Purkinje cell (primary cell): ENCODE measurements around the gene POLR2I. TPM values are rescaled to one million over a fixed set of nuclear protein-coding genes. Genes with fewer than 3 reads are reported as not detected.

Experiments used
- polyA plus RNA-seq: library from polyadenylated mRNA; unstranded; fragments of >200 nt; fragmentation: Nextera tagmentation; gene quantifications from 2 replicates; pipeline ENCODE4 v1.2.1, GENCODE V29; 2014

POLR2I gene
- 314 and 340 TPM in 2 replicates for polyA plus RNA-seq

DNA sequence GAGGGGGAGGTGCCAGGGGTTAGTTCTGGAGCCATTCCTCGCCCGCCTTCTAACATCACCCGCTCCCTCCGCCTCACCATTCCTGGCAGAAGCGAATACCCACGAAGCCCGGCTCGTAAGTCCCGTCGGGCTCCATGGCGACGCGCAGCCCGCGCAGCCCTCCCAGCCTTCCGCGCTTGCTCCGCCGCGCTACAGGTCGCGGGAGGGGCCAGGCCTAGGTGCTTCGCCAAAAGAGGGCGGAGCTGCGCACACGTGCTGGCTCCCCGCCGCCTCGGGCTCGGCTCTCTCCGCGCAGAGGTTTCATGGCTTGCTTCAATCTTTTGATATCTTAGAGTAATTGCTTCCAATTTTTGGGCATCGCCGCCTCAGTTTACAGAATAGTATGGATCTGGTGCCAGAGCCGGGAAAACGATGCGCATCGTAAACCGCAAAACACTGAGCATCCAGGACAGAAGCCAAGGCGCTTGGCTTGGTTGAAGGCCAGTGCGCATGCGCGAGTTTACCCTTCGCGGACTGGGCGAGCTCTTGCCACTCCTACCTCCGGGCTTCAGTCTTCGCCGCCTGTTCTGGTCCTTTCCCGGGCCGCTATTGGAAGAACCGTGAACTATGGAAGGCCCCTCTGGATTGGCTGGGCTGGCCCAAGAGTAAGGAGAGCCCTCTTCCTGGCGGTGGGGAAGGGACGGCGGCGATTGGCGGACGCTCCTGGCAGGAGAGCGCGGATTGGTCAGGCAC lies at the start of gene POLR2I:
TSS of gene POLR2I (minus strand) at position 155 of the 732 bp plus-strand sequence. CDS start at position 136, 19 bp downstream.

DNA sequence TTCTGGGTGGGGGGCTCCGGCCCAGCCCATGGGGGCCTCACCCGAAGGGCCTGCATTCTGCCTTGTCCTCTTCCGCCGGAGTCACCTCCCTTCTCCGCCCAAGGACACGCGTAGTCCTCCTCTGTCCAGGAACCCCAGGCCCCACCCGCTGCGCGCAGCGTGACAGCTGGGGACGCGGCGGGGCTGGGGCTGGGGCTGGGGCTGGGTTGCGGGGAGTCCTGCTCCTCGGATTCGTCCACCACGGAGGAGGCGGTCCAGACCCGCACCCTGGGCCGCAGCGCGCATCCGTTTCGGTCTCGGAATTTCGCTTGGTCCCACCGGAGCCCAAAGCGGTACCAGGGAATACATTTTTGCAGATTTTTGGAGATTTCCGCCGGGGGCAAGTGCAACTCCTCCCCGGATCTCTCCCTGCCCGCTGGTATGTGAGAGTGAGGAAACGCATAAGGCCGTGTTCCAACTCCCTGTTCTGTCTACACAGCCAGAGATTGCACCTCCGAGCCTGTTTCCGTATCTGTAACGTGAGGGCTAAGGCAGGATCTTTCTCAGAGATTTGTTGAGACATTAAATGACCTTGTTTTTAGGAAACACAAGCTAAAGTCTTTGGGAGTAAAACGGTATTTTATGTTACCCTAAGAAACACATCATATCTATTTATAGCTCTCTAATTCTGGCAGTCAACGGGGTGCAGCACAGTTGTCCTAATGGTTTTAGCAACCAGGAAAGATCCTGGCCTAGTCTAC lies 37.8 kb upstream of the POLR2I start, which contains the start of gene COX7A1:
TSS of gene COX7A1 (minus strand) at position 96 of the 740 bp plus-strand sequence. CDS start at position 56, 40 bp downstream.

DNA sequence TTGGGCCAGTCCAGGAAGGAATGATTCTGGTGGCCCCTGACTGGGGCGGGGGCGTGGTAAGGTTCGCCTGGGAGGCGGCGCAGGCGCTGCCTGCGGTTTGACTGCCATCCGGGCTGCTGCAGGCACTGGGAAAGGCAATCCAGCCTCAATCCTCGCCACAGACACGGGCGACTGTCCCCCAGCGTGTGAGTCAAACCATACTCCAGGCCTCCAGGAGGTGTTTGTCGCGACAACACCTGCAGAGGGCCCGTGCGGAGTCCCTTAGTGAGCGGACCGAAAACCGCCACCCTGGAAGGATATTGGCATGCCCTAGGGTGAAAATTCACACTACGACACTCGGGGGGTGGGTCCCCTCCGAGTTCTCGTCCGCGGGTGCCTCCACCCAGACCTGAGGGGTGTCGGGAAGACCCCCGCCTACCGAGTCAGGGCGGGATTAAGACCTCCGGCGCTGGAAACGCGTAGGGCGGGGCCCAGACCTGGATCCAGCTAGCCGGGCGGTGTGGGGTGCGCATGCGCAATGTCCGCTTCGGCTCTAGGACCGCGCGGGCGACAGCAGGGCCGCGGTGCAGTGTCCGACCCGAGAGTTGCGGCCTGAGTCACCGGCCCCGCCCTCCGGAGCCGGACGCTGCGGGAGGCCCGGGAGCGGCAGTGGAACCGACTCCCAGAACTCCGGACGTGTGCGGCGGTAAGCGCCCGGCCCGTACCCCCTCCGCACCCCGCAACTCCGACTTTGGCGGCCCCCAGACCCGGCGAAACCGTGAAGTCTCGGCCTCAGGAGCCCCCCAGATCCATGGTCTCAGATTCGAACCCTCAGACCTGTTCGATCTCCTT lies 25.0 kb upstream of the POLR2I start, which contains the start of gene CAPNS1:
TSS of gene CAPNS1 (plus strand) at position 594 of the 831 bp plus-strand sequence. CDS start 946 bp downstream, outside the sequence.

DNA sequence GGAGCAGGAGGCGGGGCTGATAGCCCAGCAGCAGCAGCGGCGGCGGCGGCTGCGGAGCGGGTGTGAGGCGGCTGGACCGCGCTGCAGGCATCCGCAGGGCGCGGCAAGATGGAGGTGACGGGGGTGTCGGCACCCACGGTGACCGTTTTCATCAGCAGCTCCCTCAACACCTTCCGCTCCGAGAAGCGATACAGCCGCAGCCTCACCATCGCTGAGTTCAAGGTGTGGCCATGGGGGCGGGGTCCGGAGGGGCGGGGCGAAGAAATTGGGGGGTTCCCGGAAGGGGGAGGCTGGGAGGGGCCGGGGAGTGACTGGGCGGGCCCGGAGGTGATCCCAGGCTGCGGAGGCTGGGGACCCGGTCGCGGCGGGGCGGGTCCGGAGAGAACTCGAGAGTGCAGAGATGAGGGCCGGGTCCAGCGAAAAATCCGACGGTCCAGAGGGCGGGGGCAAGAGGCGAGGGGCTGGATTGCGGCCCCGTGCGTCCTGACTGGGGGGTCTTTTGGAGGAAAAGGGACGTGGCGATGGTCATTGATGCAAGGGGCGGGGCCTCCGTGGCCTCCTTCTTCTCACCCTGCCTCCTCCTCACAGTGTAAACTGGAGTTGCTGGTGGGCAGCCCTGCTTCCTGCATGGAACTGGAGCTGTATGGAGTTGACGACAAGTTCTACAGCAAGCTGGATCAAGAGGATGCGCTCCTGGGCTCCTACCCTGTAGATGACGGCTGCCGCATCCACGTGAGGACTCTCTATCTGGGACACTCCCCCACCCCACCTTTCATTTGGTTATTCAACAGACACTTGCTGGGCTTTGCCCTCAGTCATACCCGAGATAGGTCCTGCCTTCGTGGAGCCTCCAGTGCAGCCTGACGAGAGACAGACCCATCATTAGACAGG lies 1.0 kb upstream of the POLR2I start, which contains the start of gene TBCB:
TSS of gene TBCB (plus strand) at position 16 of the 891 bp plus-strand sequence. CDS start at position 109, 93 bp downstream.

DNA sequence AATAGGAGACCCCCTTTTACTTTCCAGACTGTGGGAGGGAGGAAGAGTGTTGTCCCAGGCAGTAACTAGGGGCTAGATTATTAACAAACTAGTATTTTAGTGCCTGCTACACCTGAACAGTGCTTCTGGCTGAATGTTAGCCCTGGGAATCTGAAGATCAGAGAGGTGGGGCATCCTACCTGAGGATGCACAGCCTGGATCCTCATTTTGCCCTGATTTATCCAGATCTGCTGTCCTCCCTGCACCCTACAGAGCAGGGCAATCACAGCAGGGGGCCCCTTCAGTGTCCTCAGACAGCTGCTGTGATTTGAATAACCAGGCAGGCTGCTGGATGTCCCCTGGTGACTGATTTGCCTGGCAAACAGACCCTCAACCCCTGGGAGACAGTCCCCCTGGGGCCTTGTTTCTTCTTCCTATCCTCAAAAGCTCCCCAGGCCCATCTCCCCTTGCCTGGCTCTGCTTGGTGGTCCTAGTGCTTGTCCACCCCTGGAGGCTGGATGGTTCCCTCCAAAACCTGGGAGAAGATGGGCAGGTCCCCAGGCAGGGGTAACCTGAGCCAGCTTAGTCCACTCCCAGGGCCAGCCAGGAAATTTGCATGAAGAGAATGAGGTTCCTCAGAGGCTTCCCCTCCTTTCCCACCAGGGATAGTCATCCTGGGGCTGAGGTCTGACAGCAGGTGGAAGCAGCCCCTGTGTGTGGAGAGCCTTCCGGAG lies 4.0 kb downstream of the POLR2I start, which contains the start of gene OVOL3:
TSS of gene OVOL3 (plus strand) at position 657 of the 713 bp plus-strand sequence. CDS start 60 bp downstream, outside the sequence.

Other genes starting within 250 kb of the POLR2I start
- gene APLP1, start 246.3 kb downstream of the POLR2I start, polyA plus RNA-seq: 223 and 377 TPM in 2 replicates
- 1.5 and 1.8 TPM in 2 replicates for gene NFKBID, start 214.3 kb downstream of the POLR2I start, polyA plus RNA-seq
- gene HCST, start 212.3 kb downstream of the POLR2I start, polyA plus RNA-seq: 2.0 and 3.8 TPM in 2 replicates
- gene TYROBP, start 206.6 kb downstream of the POLR2I start, polyA plus RNA-seq: 0.70 TPM in 1 of 2 replicates, not detected in the other
- 0.15 and 0.60 TPM in 2 replicates for gene LRFN3, start 178.5 kb downstream of the POLR2I start, polyA plus RNA-seq
- 6.4 and 14.1 TPM in 2 replicates for gene SDHAF1, start 119.7 kb downstream of the POLR2I start, polyA plus RNA-seq
- 3.4 and 4.6 TPM in 2 replicates for gene SYNE4, start 106.1 kb downstream of the POLR2I start, polyA plus RNA-seq
- 1.9 and 9.9 TPM in 2 replicates for gene ALKBH6, start 100.7 kb downstream of the POLR2I start, polyA plus RNA-seq
- gene CLIP3, start 82.0 kb downstream of the POLR2I start, polyA plus RNA-seq: 34.3 and 46.5 TPM in 2 replicates
- gene THAP8, start 60.6 kb downstream of the POLR2I start, polyA plus RNA-seq: 1.3 and 2.7 TPM in 2 replicates
- gene WDR62, start 60.0 kb downstream of the POLR2I start, polyA plus RNA-seq: 1.9 TPM in 1 of 2 replicates, not detected in the other
- not detected in 2 replicates for gene OVOL3, start 3.7 kb downstream of the POLR2I start, polyA plus RNA-seq
- gene TBCB, start 593 bp upstream of the POLR2I start, polyA plus RNA-seq: 84.8 and 90.6 TPM in 2 replicates
- 272 and 360 TPM in 2 replicates for gene CAPNS1, start 25.2 kb upstream of the POLR2I start, polyA plus RNA-seq
- 639 and 665 TPM in 2 replicates for gene COX7A1, start 37.6 kb upstream of the POLR2I start, polyA plus RNA-seq
- gene ZNF565, start 99.8 kb upstream of the POLR2I start, polyA plus RNA-seq: 0.69 and 5.6 TPM in 2 replicates
- 23.3 and 28.6 TPM in 2 replicates for gene ZNF146, start 100.2 kb upstream of the POLR2I start, polyA plus RNA-seq